ENCODE results near the gene AHCY. TPM values are rescaled to one million over a fixed set of nuclear protein-coding genes. Genes with fewer than 3 reads are reported as not detected.
"Not testable (repeated sequence)": the region's sequence is repeated elsewhere in the genome, so short reads cannot be mapped to it uniquely, and the experiment has no call there.

AHCY gene
- total RNA-seq, 1 donor from 2014 or later, result 194 TPM

GRCh38 chr20:34300809-34301586 lies 2.2 kb downstream of the AHCY start:
- peak overlapping the region; percentile 96 for H3K4me3 ChIP-seq (ENCODE audit: low read depth, low read length)
- no peak for DNase-seq (ENCODE audit: low read depth)
- TF ChIP-seq, protein P1, sequence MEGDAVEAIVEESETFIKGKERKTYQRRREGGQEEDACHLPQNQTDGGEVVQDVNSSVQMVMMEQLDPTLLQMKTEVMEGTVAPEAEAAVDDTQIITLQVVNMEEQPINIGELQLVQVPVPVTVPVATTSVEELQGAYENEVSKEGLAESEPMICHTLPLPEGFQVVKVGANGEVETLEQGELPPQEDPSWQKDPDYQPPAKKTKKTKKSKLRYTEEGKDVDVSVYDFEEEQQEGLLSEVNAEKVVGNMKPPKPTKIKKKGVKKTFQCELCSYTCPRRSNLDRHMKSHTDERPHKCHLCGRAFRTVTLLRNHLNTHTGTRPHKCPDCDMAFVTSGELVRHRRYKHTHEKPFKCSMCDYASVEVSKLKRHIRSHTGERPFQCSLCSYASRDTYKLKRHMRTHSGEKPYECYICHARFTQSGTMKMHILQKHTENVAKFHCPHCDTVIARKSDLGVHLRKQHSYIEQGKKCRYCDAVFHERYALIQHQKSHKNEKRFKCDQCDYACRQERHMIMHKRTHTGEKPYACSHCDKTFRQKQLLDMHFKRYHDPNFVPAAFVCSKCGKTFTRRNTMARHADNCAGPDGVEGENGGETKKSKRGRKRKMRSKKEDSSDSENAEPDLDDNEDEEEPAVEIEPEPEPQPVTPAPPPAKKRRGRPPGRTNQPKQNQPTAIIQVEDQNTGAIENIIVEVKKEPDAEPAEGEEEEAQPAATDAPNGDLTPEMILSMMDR (conservative IDR thresholded peaks at IDR 0.05; ENCODE audit: low read depth, low read length), result no peak

- no peak for DNase-seq (ENCODE audit: low read depth)
- H3K4me3 ChIP-seq (ENCODE audit: low read depth, low read length), result no peak overlapping the region
- TF ChIP-seq, protein P1 (conservative IDR thresholded peaks at IDR 0.05; ENCODE audit: low read depth, low read length), result no peak
Observed at GRCh38 chr20:34300256-34300806, 2.8 kb downstream of the AHCY start.

DNA sequence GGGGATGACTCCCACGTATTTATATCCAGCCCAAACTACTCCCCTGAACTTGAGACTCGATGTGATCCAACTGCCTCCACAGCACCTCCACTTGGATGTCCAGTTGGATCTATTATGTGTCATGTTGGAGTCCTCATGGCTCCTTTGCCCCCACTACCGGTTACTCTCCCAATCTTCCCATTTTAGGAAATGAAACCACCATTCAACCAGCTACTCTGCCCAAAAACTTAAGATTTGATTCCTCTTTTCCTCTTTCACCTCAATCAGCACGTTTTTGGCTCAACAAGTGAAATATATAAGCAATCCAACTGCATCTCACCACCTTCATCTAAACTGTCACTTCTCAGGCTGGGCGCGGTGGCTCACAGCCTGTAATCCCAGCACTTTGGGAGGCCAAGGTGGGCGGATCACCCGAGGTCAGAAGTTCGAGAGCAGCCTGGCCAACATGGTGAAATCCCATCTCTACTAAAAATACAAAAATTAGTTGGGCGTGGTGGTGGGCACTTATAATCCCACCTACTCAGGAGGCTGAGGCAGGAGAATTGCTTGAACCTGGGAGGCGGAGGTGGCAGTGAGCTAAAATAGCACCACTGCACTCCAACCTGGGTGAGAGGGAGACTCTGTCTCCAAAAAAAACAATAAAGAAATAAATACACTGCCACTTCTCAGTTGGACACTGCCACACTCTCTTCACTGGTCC lies 3.4 kb downstream of the AHCY start:
- H3K4me3 ChIP-seq (ENCODE audit: low read depth, low read length), result no peak overlapping the region
- TF ChIP-seq, protein P1 (conservative IDR thresholded peaks at IDR 0.05; ENCODE audit: low read depth, low read length), result no peak
- no peak for DNase-seq (ENCODE audit: low read depth)

GRCh38 chr20:34298294-34298784 lies 4.8 kb downstream of the AHCY start:
- TF ChIP-seq, protein P1 (conservative IDR thresholded peaks at IDR 0.05; ENCODE audit: low read depth, low read length), result peak; percentile 27
- not testable (repeated sequence) for DNase-seq (ENCODE audit: low read depth)

DNA sequence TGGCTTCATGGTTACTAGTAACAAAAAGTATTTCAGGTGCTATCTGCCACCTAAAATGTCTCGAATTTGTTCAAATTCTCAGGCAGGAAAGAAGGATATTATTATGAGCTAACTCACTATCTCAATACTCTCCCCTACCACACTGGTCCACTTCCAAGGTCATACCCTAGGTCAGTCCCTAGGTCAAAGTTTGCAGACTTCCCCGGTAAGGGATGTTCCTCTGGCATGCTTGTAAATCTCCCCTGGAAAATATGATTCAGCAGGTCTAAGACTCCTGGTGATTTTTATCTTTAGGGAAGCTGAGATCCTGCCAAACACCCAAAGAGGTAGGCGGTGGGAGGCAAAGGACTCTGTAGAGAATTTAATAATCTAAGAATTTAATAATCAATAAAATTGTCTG lies 6.7 kb downstream of the AHCY start:
- TF ChIP-seq, protein P1 (conservative IDR thresholded peaks at IDR 0.05; ENCODE audit: low read depth, low read length), result no peak
- DNase-seq (ENCODE audit: low read depth), result no peak
- no peak overlapping the region for H3K4me3 ChIP-seq (ENCODE audit: low read depth, low read length)

More at GRCh38 chr20:34298294-34298784, 4.8 kb downstream of the AHCY start:
- not testable (repeated sequence) for H3K4me3 ChIP-seq (ENCODE audit: low read depth, low read length)

DNA sequence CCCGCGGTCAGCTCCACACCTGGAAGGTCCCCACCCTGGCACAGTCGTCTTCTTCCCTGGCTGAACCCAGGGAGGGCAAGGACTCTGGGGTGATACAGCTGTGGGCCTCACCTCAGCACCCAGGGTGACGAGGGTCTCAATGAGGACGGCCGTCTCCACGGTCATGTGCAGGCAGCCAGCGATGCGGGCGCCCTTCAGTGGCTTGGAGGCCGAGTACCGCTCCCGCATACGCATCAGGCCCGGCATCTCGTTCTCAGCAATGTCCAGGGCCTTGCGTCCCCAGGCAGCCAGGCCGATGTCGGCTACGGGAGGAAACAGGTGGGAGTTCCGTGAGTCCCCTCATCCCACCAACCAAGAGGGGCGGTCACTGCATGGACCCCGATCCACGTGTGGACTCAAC lies 7.9 kb downstream of the AHCY start:
- TF ChIP-seq, protein P1 (conservative IDR thresholded peaks at IDR 0.05; ENCODE audit: low read depth, low read length), result no peak
- no peak for DNase-seq (ENCODE audit: low read depth)
- H3K4me3 ChIP-seq (ENCODE audit: low read depth, low read length), result no peak overlapping the region

Data from epithelial cell of proximal tubule (primary cell).